ENCODE data around the gene KLF3. TPM values are rescaled to one million over a fixed set of nuclear protein-coding genes. Genes with fewer than 3 reads are reported as not detected.

Gene KLF3
- total and polyA plus RNA-seq, 2 of the 8 experiments (the other 6 are each of a cell fraction or from before 2014, with no cell fraction given), result 8.0 to 14.9 TPM

GRCh38 chr4:38620527-38621027, 43.4 kb upstream of the KLF3 start (continued):
- no peak for TF ChIP-seq CHD7 (IDR thresholded peaks at IDR 0.05; ENCODE audit: insufficient replicate concordance, low read length)
- no peak for TF ChIP-seq CTBP2 (IDR thresholded peaks at IDR 0.05; ENCODE audit: borderline replicate concordance, insufficient read depth, insufficient read length, low read length)
- TF ChIP-seq CHD2 (IDR thresholded peaks at IDR 0.05; ENCODE audit: low read length), result no peak
- TF ChIP-seq FOSL1 (IDR thresholded peaks at IDR 0.05; ENCODE audit: insufficient read depth, low read depth, low read length), result no peak
- TF ChIP-seq POU5F1 (IDR thresholded peaks at IDR 0.05; ENCODE audit: low read depth, low read length), result no peak
- TF ChIP-seq POLR2A (IDR thresholded peaks at IDR 0.05; ENCODE audit: control extremely low read depth in 1 of 2, low read depth in 2 of 2, low read length in 2 of 2), result no peak
- TF ChIP-seq EP300 (IDR thresholded peaks at IDR 0.05; ENCODE audit: borderline replicate concordance in 1 of 2, low read depth in 2 of 2, low read length in 2 of 2), result no peak
- no peak for TF ChIP-seq TAF7 (optimal IDR thresholded peaks at IDR 0.05; ENCODE audit: borderline replicate concordance, low read depth, low read length)
- TF ChIP-seq TCF12 (IDR thresholded peaks at IDR 0.05; ENCODE audit: low read depth, low read length), result no peak
- TF ChIP-seq SRF (IDR thresholded peaks at IDR 0.05; ENCODE audit: low read depth, low read length), result no peak
- TF ChIP-seq NANOG (IDR thresholded peaks at IDR 0.05; ENCODE audit: insufficient read depth, low read depth, low read length, poor library complexity, severe bottlenecking), result no peak
- TF ChIP-seq MAFK (IDR thresholded peaks at IDR 0.05; ENCODE audit: low read depth, low read length), result no peak
